Subcutaneous abdominal adipose tissue (tissue), 5 donors: ENCODE results near the gene BICD1.

Source experiments
- H3K27ac ChIP-seq: one replicate; pipeline ENCODE4 v1.7.0; 2013; ENCODE audit warnings: low read depth, mild to moderate bottlenecking, inconsistent platforms, low read length, moderate library complexity
- H3K27me3 ChIP-seq, 5 donors: one replicate each; pipeline ENCODE4 v1.7.0; 2013; ENCODE audit warnings: low read length in 5 of 5, inconsistent platforms in 1 of 5; ENCODE audit not compliant: control insufficient read depth in 5 of 5, insufficient read depth in 4 of 5
- H3K36me3 ChIP-seq, 5 donors: one replicate each; pipeline ENCODE4 v1.7.0; 2013; ENCODE audit warnings: low read length in 5 of 5; ENCODE audit not compliant: control insufficient read depth in 5 of 5, insufficient read depth in 5 of 5
- H3K4me1 ChIP-seq, 5 donors: one replicate each; pipeline ENCODE4 v1.7.0; 2013; ENCODE audit warnings: low read length in 5 of 5, mild to moderate bottlenecking in 3 of 5, moderate library complexity in 1 of 5; ENCODE audit not compliant: control insufficient read depth in 5 of 5, insufficient read depth in 5 of 5
- H3K4me3 ChIP-seq, 5 donors: one replicate each; pipeline ENCODE4 v1.7.0; 2013; ENCODE audit warnings: low read length in 5 of 5, low read depth in 1 of 5
- H3K9ac ChIP-seq, 5 donors: one replicate each; pipeline ENCODE4 v1.7.0; 2013; ENCODE audit warnings: low read length in 5 of 5, mild to moderate bottlenecking in 4 of 5, moderate library complexity in 3 of 5
- H3K9me3 ChIP-seq, 5 donors: one replicate each; pipeline ENCODE4 v1.7.0; 2013; ENCODE audit warnings: low read length in 5 of 5; ENCODE audit not compliant: control insufficient read depth in 5 of 5
- donor health status: healthy.
- donor health status: healthy.
- donor health status: healthy.
- donor health status: healthy.
- donor health status: healthy.

Gene BICD1

DNA sequence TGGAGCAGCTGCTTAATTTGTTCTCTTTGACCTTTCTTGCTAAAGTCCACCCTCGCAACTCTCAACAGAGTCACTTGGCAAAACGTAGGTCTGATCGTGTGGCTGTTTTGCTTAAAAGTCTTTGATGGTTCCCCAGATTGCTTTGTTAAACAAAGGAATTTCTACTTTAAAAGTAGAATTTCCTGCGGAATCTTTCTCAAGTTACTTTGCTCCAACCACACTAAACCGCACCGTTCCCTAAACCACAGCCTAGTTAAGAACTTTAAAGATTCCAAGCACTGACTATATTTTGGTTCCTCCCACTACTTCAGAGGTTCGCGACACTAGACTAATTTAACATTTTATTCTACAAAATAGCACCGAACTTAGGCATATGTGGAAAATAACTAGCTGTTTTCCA is 177.9 kb downstream of the BICD1 start:
- no peaks in the 10 kb centered on the region for H3K4me1 ChIP-seq
- H3K9me3 ChIP-seq: no peaks in the 10 kb centered on the region
- H3K4me3 ChIP-seq: no peak overlapping the region
- H3K27ac ChIP-seq: no peak overlapping the region
- no peaks in the 10 kb centered on the region for H3K36me3 ChIP-seq
- no peaks in the 10 kb centered on the region for H3K27me3 ChIP-seq
- no peak overlapping the region for H3K9ac ChIP-seq

DNA sequence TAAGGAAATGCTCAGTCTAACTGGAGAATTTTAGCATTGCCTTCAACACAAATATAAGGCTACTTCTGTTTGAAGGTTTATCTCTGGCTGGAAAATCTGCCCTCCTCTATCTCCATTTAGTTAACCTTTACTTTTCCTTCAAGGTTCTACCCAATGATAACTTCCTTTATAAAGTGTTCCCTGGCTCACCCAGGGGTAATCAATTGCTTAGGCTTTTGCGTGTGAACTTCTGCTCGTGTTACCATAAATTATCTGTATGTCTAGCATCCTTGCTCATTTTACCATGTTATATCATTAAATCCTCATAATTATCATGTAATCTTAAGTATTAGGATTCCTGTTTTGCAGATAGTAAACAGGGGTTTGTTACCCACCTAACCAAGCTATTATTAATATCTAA is 178.4 kb downstream of the BICD1 start:
- Histone ChIP-seq H3K4me3 (no peak overlapping the region), H3K9ac (no peak overlapping the region), H3K27ac (no peak overlapping the region), H3K9me3 (no peaks in the 10 kb centered on the region), H3K27me3 (no peaks in the 10 kb centered on the region), H3K36me3 (no peaks in the 10 kb centered on the region), H3K4me1 (no peaks in the 10 kb centered on the region)

DNA sequence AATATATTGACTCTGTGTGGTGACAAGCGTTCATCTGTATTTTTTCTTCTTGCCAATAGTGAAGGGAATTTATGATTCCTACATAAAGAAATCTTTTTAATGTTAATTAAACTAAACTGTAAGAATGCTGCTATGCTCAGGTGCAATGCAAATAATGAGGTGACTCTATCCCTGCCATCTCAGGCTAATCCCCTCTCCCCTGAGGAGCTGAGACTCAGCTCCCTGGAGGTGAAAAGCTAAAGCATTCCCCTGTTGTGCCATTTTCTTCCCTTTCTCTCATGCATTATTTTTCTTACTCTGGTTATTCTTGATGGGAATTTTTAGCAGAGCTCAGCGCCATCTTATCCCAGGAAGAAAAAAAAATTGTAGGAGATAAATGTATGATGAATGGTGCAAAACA is 178.8 kb downstream of the BICD1 start:
- Histone ChIP-seq H3K4me1 (no peaks in the 10 kb centered on the region), H3K4me3 (no peak overlapping the region), H3K36me3 (no peaks in the 10 kb centered on the region), H3K9ac (no peak overlapping the region), H3K9me3 (no peaks in the 10 kb centered on the region), H3K27ac (no peak overlapping the region), H3K27me3 (no peaks in the 10 kb centered on the region)

DNA sequence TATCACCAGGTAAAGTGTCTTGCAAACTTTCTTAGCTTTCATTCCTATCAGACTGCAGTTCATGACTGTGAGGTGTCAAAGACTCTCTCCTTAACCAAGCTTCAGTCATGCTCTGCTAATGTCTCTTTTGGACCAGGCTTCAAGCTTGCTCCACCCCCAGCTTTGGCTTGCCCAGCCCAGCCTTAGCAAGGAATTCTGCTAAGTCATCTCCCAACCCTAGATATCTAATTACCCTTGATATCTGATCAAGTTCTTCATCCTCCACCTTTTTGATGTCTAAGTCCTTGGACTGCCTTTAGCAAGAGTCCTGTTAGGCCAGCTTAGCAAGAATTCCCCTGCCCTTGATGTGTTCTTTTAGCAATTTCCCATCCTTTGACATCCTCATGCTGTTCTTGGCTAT is 183.8 kb downstream of the BICD1 start:
- Histone ChIP-seq H3K36me3 (no peaks in the 10 kb centered on the region), H3K27ac (no peak overlapping the region), H3K9me3 (no peaks in the 10 kb centered on the region), H3K4me3 (no peak overlapping the region), H3K4me1 (no peaks in the 10 kb centered on the region), H3K9ac (no peak overlapping the region), H3K27me3 (no peaks in the 10 kb centered on the region)

DNA sequence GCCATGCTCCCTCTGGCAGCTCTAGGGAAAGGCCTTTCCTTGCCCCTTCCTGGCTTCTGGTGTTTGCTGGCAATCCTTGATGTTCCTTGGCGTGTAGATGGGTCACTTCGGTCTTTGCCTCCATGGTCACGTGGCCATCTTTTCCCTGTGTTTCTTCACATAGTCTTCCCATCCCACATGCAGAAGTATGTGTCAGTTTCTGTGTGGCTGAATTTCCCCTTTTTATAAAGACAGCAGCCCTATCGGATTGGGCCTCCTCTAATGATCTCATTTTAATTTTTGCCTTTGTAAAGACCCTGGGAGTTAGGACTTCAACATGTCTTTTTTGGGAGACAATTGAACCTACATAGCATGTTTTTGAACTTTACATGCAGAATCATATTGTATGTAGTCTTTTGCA is 185.5 kb downstream of the BICD1 start:
- Histone ChIP-seq H3K4me1 (no peaks in the 10 kb centered on the region), H3K36me3 (no peaks in the 10 kb centered on the region), H3K27me3 (no peaks in the 10 kb centered on the region), H3K4me3 (no peak overlapping the region), H3K9me3 (no peaks in the 10 kb centered on the region), H3K9ac (no peak overlapping the region), H3K27ac (no peak overlapping the region)

DNA sequence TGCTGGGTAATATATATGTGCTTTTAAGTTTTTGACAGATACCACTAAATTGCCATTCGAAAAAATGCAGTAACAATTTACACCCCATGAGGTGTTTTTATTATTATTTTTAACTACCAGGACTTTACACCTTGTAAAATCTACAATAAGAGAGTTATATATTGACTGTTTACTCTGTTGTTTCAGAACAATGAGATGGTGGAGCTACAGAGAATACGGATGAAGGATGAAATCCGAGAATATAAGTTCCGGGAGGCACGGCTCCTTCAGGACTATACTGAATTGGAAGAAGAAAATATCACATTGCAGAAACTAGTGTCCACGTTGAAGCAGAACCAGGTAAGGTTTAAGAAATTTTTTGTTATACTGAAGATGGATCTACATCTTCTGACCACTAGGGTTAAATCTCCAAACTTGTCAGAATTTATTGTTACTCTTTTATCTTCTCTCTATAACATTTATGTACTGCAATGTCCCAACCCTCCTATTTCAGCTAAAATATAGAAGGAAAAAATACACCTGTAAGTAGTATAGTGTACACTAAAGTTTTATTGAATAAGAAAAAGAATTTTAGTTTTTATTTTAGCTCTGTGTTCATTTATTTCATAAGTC is 187.3 kb downstream of the BICD1 start:
- Histone ChIP-seq H3K9me3 (no peaks in the 10 kb centered on the region), H3K27me3 (no peaks in the 10 kb centered on the region), H3K9ac (no peak overlapping the region), H3K4me1 (no peaks in the 10 kb centered on the region), H3K27ac (no peak overlapping the region), H3K36me3 (no peaks in the 10 kb centered on the region), H3K4me3 (no peak overlapping the region)

DNA sequence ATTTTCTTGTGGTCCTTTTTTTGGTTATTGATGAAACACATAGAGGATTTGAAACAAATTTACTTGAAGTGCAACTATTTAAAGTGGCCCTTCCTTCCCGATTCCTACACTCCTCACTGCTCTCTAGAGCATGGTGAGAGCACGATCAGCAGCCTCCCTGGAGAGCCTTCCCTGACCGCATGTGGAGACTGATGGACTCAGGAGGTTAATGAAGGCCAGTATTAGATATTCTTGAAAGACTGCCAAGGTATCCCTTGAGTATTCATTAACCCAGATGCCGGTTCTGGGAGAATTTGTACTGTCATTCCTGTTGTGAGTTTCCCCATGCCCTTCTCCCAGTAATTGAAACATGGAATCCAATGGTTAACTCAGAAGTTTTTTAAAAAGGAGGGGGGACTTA is 189.9 kb downstream of the BICD1 start:
- Histone ChIP-seq H3K4me1 (peaks cover 0 to 2% (median 0%) of the 10 kb centered on the region in 5 donors), H3K4me3 (no peak overlapping the region), H3K9ac (no peak overlapping the region), H3K36me3 (no peaks in the 10 kb centered on the region), H3K27me3 (no peaks in the 10 kb centered on the region), H3K9me3 (no peaks in the 10 kb centered on the region), H3K27ac (no peak overlapping the region)

DNA sequence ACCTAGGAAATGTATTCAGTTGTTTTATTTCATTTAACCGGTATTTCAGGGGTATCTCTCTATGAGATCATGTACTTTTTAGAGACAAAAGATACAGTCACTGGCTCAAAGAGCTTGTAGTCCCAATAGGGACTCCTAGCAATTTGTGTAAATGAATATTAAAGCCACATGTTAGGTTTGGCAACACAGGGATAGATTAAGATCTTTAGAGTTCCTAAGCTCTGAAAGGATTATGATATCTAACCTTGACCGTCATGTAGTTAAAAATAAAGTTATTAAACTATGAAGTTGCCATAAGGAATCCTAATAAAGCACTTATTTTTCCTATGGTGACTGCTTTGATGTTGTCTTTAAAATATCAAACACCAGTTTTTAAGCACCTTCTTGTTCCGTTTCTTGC is 192.3 kb downstream of the BICD1 start:
- Histone ChIP-seq H3K9me3 (no peaks in the 10 kb centered on the region), H3K36me3 (no peaks in the 10 kb centered on the region), H3K4me3 (no peak overlapping the region), H3K9ac (no peak overlapping the region), H3K27ac (no peak overlapping the region), H3K27me3 (no peaks in the 10 kb centered on the region), H3K4me1 (peaks cover 0 to 2% (median 0%) of the 10 kb centered on the region in 5 donors)

DNA sequence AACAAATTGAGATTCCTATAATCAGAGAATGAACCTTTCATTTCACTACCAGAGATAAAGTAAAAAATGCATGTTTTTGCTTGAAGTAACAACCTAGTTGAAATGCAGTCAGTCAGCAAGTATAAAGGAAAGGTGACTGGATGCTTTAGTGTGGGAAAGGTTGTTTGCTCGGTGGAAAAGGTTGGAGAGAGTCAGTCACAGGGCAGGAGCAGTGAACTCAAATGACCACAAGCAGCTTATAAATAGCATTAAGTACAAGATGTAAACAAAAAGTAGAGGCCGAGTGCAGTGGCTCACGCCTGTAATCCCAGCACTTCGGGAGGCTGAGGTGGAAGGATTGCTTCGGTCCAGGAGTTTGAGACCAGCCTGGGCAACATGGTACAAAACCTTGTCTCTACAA is 194.6 kb downstream of the BICD1 start:
- H3K9ac ChIP-seq: no peak overlapping the region
- peaks cover 0 to 3% (median 0%) of the 10 kb centered on the region in 5 donors for H3K36me3 ChIP-seq
- no peaks in the 10 kb centered on the region for H3K27me3 ChIP-seq
- H3K4me1 ChIP-seq: peaks cover 0 to 2% (median 0%) of the 10 kb centered on the region in 5 donors
- no peaks in the 10 kb centered on the region for H3K9me3 ChIP-seq
- no peak overlapping the region for H3K4me3 ChIP-seq
- no peak overlapping the region for H3K27ac ChIP-seq

DNA sequence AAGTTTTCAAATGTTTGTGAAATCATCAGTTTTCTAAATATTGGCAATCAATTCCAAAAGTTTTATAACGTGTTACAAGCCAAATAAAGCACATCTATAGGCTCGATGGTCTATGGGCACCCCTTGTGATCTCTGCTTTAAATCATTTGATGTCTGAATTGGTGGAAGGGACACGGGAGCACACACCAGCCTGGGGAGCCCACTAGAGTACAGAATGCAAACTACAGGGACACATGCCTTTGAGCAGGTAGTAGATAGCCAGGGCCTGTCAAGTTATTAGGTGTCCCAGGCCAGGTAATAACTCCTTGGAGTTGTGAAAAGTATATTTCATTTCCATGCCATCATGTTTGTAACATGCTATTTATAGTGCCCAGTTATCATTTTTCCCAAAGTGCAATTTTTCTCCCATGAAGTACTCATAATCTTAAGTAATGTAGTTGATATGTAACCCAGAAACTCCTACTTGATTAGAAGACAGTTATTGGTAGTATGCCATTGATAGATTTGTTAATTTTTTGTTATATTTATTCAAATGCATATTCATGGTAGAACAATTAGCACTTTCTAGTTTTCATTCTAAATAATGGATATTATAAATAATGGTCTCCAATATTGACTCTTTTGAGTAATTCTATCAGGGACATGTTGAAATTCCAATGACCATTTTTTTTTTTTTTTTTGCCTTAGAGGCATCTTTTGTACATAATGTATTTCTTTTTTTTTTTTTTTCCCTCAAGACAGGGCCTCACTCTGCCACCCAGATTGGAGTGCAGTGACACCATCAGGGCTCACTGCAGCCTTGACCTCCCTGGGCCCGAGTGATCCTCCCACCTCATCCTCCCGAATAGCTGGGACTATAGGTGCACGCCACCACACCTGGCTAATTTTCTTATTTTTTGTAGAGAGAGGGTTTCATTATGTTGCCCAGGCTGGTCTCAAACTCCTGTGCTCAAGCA is 195.8 kb downstream of the BICD1 start:
- Histone ChIP-seq H3K27me3 (no peaks in the 10 kb centered on the region), H3K4me3 (no peak overlapping the region)

More for the DNA sequence above, 195.8 kb downstream of the BICD1 start:
- no peak overlapping the region for H3K9ac ChIP-seq
- no peak overlapping the region for H3K27ac ChIP-seq
- peaks cover 0 to 3% (median 0%) of the 10 kb centered on the region in 5 donors for H3K36me3 ChIP-seq
- H3K9me3 ChIP-seq: no peaks in the 10 kb centered on the region
- H3K4me1 ChIP-seq: peaks cover 0 to 2% (median 0%) of the 10 kb centered on the region in 5 donors
